HepG2 (cell line): Measurements from ENCODE around the gene BRD3. TPM values are rescaled to one million over a fixed set of nuclear protein-coding genes. Genes with fewer than 3 reads are reported as not detected.
A peak's percentile ranks its signal among the peaks of the same experiment; 100 is the strongest.

Source experiments
- ATAC-seq: fragments of 200-7000 bp; cut with Tn5 transposase; 3 replicates; pipeline ENCODE4 v1.9.1; 2020; ENCODE audit warnings: mild to moderate bottlenecking, moderate library complexity
- BruUV-seq: library from RNA; stranded (reverse); fragments of 400-500 nt; replicated peaks from 2 replicates; lab custom pipeline; 2021; lab: Mats Ljungman, UMichigan
- CTCF ChIA-PET: fragments of 300-600 bp; formaldehyde crosslinking; extraction: SDS; loops from one replicate; lab custom pipeline; 2021; ENCODE audit warnings: low total read pairs, inconsistent platforms, low intra/inter-chr PET ratio; lab: Yijun Ruan, JAX
- POLR2A ChIA-PET: fragments of 350-600 bp; sonication (Branson Sonifier 250); formaldehyde crosslinking; loops from one replicate; lab custom pipeline; 2020; ENCODE audit warnings: antibody characterized with exemption, inconsistent platforms; lab: Yijun Ruan, JAX
- DNase-seq: peaks from one replicate; pipeline ENCODE4 v3.0.0-alpha.2; 2015; ENCODE audit warnings: low spot score
- FAIRE-seq: peaks from 3 replicates; lab custom pipeline; 2011; peaks lifted over from hg19 to GRCh38; lab: Jason Lieb, UNC
- H2AFZ ChIP-seq: one replicate; pipeline ENCODE4 v1.6.1; 2011; ENCODE audit warnings: low read length, inconsistent platforms
- H3K27ac ChIP-seq: fragments of 300-600 bp; 3 replicates; pipeline ENCODE4 v1.8.0; 2011; ENCODE audit warnings: mixed run types, mild to moderate bottlenecking, mixed read lengths, low read length, inconsistent platforms; ENCODE audit not compliant: insufficient read depth; ENCODE audit errors: extremely low read length
- H3K27me3 ChIP-seq, 2 experiments: fragments of 200-600 bp in 1 of 2; 2 replicates in 1 of 2; 3 replicates in 1 of 2; pipeline versions ENCODE4 v1.6.0 to v1.8.0; 2011; ENCODE audit warnings: low read length in 2 of 2, mild to moderate bottlenecking in 2 of 2, moderate library complexity in 2 of 2, inconsistent platforms in 1 of 2; ENCODE audit not compliant: insufficient read depth in 2 of 2, control insufficient read depth in 1 of 2
- H3K36me3 ChIP-seq, 2 experiments: fragments of 200-600 bp in 1 of 2; replicated peaks in 1 of 2; 2 replicates in 1 of 2; 3 replicates in 1 of 2; pipeline versions ENCODE4 v1.5.1 to v1.8.0; 2011; ENCODE audit warnings: low read length in 2 of 2, inconsistent platforms in 1 of 2; ENCODE audit not compliant: insufficient read depth in 2 of 2, control insufficient read depth in 1 of 2
- H3K4me1 ChIP-seq: 2 replicates; pipeline ENCODE4 v1.5.1; 2012; ENCODE audit warnings: low read length, inconsistent platforms; ENCODE audit not compliant: insufficient read depth
- H3K4me2 ChIP-seq: 2 replicates; pipeline ENCODE4 v1.6.0; 2011; ENCODE audit warnings: low read depth, low read length, inconsistent platforms
- H3K4me3 ChIP-seq, 3 experiments: fragments of 200-600 bp in 1 of 3; sonication (generic), shearing (Covaris generic) in 1 of 3; replicated peaks in 1 of 3; 2 replicates each; pipeline ENCODE4 v1.5.1; 2011 to 2016; ENCODE audit warnings: low read length in 3 of 3, inconsistent platforms in 2 of 3, low read depth in 2 of 3, mild to moderate bottlenecking in 2 of 3, control low read depth in 1 of 3, mixed read lengths in 1 of 3; ENCODE audit not compliant: insufficient read depth in 1 of 3
- H3K79me2 ChIP-seq: one replicate; pipeline ENCODE4 v1.6.1; 2011; ENCODE audit warnings: low read length, inconsistent platforms; ENCODE audit not compliant: insufficient read depth
- H3K9ac ChIP-seq: 2 replicates; pipeline ENCODE4 v1.6.0; 2011; ENCODE audit warnings: mild to moderate bottlenecking, low read depth, low read length, inconsistent platforms; ENCODE audit not compliant: insufficient read depth
- H3K9me3 ChIP-seq: 2 replicates; pipeline ENCODE4 v1.5.1; 2012; ENCODE audit warnings: mild to moderate bottlenecking, low read length
- H4K20me1 ChIP-seq: 2 replicates; pipeline ENCODE4 v1.6.0; 2011; ENCODE audit warnings: inconsistent platforms, mild to moderate bottlenecking, low read length, moderate library complexity; ENCODE audit not compliant: insufficient read depth
- AGO2 ChIP-seq: fragments of 200-400 bp; formaldehyde crosslinking; optimal IDR thresholded peaks from 2 replicates; pipeline ENCODE3; 2017; ENCODE audit warnings: mild to moderate bottlenecking, low read depth, low read length, moderate library complexity
- ZNF280D ChIP-seq: sonication (generic); formaldehyde crosslinking; IDR thresholded peaks from 2 replicates; pipeline ENCODE4 v1.5.1; 2020; ENCODE audit warnings: mild to moderate bottlenecking, missing genetic modification reagents
- WGBS: methylation state at CpG from one replicate; pipeline ENCODE4 v1.1.6; 2017; ENCODE audit warnings: low lambda C conversion rate; 5-methylcytosine and 5-hydroxymethylcytosine counted together
- in situ Hi-C: cut with HindIII; loops from 2 replicates; pipeline ENCODE4 v1.10.0; 2017; ENCODE audit warnings: low pct_unique_long_range_greater_than_20kb; ENCODE audit not compliant: extremely low pct_ligation_motif_present
- intact Hi-C: fragments of 100-400 bp; cut with micrococcal nuclease; formaldehyde crosslinking; loops from one replicate; pipeline ENCODE4 v1.10.0; 2022; ENCODE audit not compliant: unreplicated experiment
- polyA plus RNA-seq, 8 experiments: library from polyadenylated mRNA; depleted of rRNA in 3 of 8; stranded (reverse) in 7 of 8; unstranded in 1 of 8; fragments of >200 nt; fragmentation: Illumina TruSeq in 4 of 8; extraction: Trizol in 4 of 8; gene quantifications; 2 replicates each; pipeline versions ENCODE4 v1.2.1 to v1.2.3, GENCODE V29; 2011 to 2016; ENCODE audit warnings: low read depth in 4 of 8, missing spikeins in 1 of 8, mixed read lengths in 1 of 8; ENCODE audit not compliant: insufficient read depth in 1 of 8
- total RNA-seq, 5 experiments: library from RNA; depleted of rRNA; stranded (reverse); fragments of >200 nt; fragmentation: Illumina TruSeq; extraction: Trizol; gene quantifications; 2 replicates each; pipeline ENCODE4 v1.2.3, GENCODE V29; 2016; ENCODE audit warnings: low read depth in 1 of 5
- TF ChIP-seq, protein P1 (sequence below): IDR thresholded peaks from 2 replicates; pipeline ENCODE4 v1.6.1; 2018; ENCODE audit warnings: missing genetic modification reagents

The BRD3 gene
- total and polyA plus RNA-seq, 2 of the 13 experiments (the other 11 are each of a cell fraction or from before 2014, with no cell fraction given) = 5.9 to 12.9 TPM

DNA sequence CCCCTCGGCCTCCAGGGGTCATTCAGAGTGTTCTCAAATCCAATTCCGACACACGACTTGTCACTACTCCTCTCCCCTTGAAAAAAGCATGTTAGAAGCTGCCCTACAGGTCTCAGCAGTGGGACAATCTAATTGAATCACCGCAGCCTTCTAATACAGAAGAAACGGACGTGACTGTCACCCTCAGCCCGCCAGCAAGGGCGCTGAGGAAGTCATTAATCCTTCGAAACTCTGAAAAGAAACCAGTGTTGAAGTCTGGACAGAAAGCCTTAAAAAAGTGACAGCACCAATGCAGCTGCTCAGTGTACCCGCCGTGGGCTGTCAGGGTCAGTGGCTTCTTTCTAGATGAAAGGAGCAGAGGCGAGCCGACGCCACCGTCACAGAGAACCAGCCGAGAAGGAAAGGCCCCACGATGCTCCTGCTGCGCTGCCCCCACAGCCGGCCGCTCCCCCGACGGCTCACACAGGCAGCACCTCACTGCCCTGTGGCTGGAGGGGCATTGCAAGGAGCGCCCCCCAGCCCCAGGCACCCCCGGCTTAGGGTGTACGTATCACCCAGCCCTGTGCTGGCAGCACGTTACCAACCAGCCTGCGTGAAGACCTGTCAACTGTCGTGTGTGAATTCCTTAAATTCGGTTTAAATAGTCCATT is 36.9 kb downstream of the BRD3 start:
- no peaks in the 10 kb centered on the region for H3K9me3 ChIP-seq
- H3K4me2 ChIP-seq = no peak overlapping the region
- ChIA-PET POLR2A (no interaction called here), CTCF (no interaction called here)
- FAIRE-seq = no peak
- intact Hi-C loops (no loop called here), in situ Hi-C loops (no loop called here)
- no peak overlapping the region for H3K4me3 ChIP-seq
- ATAC-seq = no peak
- no peak overlapping the region for H3K27ac ChIP-seq
- BruUV-seq = no TSS peak
- H3K36me3 ChIP-seq = peaks cover 22 to 44% of the 10 kb centered on the region in 2 experiments
- DNase-seq = no peak
- 94% methylated on average over 17 of the region's 29 CpGs for WGBS
- no peak overlapping the region for H3K9ac ChIP-seq
- H2AFZ ChIP-seq = no peak overlapping the region
- no peaks in the 10 kb centered on the region for H3K27me3 ChIP-seq
- TF ChIP-seq AGO2 (peak; percentile 76), ZNF280D (CRISPR knock-in tag) (no peak)
- TF ChIP-seq, protein P1, sequence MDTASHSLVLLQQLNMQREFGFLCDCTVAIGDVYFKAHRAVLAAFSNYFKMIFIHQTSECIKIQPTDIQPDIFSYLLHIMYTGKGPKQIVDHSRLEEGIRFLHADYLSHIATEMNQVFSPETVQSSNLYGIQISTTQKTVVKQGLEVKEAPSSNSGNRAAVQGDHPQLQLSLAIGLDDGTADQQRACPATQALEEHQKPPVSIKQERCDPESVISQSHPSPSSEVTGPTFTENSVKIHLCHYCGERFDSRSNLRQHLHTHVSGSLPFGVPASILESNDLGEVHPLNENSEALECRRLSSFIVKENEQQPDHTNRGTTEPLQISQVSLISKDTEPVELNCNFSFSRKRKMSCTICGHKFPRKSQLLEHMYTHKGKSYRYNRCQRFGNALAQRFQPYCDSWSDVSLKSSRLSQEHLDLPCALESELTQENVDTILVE (CRISPR knock-in tag) = no peak
- H3K79me2 ChIP-seq = no peaks in the 10 kb centered on the region
- H4K20me1 ChIP-seq = no peaks in the 10 kb centered on the region
- peaks cover 28% of the 10 kb centered on the region for H3K4me1 ChIP-seq
